ENCODE data around the gene SKOR1.

DNA sequence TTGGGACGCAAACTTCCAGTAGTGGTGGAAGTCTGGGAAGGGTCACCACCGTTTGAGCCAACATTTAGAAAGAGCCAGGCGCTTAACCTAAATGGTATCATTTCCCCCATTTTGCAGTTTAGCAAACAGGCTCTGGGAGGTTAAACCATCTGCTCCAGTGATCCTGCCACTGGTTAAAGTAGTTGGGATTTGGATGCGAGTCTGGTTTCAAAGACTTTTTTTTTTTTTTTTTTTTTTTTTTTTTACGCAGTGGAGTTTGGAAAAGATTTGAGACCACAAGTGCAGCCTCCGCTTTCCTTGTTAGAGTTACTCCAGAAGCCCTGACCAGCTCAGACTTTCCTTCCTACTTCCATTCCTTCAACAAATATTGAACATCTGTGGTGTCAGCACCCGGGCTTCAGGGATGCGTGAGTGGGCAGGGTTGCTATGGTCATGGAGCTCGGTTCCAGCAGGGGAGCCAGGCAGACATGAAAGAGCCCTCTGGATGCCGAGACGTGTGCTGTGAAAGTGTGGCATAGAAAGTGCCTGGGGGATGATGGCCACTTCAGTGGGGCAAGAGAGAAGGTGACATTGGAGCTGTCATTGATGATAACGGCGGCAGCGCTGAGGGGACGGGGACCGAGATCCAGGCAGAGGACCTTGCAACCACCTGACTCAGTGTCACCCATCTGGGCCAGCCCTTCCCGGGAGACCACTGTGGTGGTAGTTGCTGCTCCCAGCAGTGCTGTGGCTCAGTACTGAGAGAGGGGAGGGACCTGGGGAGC is 15.6 kb downstream of the SKOR1 start:
- TF ChIP-seq NR2C2 (CRISPR knock-in tag; IDR thresholded peaks at IDR 0.05) (no peak), ZBTB21 (CRISPR knock-in tag; IDR thresholded peaks at IDR 0.05; ENCODE audit: borderline replicate concordance) (no peak), SMAD4 (CRISPR knock-in tag; IDR thresholded peaks at IDR 0.05) (no peak), CREB1 (CRISPR knock-in tag; IDR thresholded peaks at IDR 0.05) (no peak), NFE2L1 (CRISPR knock-in tag; IDR thresholded peaks at IDR 0.05) (no peak), JAZF1 (CRISPR knock-in tag; IDR thresholded peaks at IDR 0.05) (no peak), ESRRA (CRISPR knock-in tag; IDR thresholded peaks at IDR 0.05; ENCODE audit: borderline replicate concordance) (no peak), CBFB (CRISPR knock-in tag; IDR thresholded peaks at IDR 0.05; ENCODE audit: low read depth) (no peak)
- TF ChIP-seq, protein P1, sequence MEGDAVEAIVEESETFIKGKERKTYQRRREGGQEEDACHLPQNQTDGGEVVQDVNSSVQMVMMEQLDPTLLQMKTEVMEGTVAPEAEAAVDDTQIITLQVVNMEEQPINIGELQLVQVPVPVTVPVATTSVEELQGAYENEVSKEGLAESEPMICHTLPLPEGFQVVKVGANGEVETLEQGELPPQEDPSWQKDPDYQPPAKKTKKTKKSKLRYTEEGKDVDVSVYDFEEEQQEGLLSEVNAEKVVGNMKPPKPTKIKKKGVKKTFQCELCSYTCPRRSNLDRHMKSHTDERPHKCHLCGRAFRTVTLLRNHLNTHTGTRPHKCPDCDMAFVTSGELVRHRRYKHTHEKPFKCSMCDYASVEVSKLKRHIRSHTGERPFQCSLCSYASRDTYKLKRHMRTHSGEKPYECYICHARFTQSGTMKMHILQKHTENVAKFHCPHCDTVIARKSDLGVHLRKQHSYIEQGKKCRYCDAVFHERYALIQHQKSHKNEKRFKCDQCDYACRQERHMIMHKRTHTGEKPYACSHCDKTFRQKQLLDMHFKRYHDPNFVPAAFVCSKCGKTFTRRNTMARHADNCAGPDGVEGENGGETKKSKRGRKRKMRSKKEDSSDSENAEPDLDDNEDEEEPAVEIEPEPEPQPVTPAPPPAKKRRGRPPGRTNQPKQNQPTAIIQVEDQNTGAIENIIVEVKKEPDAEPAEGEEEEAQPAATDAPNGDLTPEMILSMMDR (IDR thresholded peaks at IDR 0.05), result no peak
- TF ChIP-seq, protein P2, sequence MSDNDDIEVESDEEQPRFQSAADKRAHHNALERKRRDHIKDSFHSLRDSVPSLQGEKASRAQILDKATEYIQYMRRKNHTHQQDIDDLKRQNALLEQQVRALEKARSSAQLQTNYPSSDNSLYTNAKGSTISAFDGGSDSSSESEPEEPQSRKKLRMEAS (CRISPR knock-in tag; IDR thresholded peaks at IDR 0.05), result no peak
- TF ChIP-seq, protein P3, sequence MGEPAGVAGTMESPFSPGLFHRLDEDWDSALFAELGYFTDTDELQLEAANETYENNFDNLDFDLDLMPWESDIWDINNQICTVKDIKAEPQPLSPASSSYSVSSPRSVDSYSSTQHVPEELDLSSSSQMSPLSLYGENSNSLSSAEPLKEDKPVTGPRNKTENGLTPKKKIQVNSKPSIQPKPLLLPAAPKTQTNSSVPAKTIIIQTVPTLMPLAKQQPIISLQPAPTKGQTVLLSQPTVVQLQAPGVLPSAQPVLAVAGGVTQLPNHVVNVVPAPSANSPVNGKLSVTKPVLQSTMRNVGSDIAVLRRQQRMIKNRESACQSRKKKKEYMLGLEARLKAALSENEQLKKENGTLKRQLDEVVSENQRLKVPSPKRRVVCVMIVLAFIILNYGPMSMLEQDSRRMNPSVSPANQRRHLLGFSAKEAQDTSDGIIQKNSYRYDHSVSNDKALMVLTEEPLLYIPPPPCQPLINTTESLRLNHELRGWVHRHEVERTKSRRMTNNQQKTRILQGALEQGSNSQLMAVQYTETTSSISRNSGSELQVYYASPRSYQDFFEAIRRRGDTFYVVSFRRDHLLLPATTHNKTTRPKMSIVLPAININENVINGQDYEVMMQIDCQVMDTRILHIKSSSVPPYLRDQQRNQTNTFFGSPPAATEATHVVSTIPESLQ (CRISPR knock-in tag; IDR thresholded peaks at IDR 0.05), result no peak
- TF ChIP-seq, protein P4, sequence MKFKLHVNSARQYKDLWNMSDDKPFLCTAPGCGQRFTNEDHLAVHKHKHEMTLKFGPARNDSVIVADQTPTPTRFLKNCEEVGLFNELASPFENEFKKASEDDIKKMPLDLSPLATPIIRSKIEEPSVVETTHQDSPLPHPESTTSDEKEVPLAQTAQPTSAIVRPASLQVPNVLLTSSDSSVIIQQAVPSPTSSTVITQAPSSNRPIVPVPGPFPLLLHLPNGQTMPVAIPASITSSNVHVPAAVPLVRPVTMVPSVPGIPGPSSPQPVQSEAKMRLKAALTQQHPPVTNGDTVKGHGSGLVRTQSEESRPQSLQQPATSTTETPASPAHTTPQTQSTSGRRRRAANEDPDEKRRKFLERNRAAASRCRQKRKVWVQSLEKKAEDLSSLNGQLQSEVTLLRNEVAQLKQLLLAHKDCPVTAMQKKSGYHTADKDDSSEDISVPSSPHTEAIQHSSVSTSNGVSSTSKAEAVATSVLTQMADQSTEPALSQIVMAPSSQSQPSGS (CRISPR knock-in tag; IDR thresholded peaks at IDR 0.05; ENCODE audit: borderline replicate concordance, low read depth), result no peak
- TF ChIP-seq, protein P5, sequence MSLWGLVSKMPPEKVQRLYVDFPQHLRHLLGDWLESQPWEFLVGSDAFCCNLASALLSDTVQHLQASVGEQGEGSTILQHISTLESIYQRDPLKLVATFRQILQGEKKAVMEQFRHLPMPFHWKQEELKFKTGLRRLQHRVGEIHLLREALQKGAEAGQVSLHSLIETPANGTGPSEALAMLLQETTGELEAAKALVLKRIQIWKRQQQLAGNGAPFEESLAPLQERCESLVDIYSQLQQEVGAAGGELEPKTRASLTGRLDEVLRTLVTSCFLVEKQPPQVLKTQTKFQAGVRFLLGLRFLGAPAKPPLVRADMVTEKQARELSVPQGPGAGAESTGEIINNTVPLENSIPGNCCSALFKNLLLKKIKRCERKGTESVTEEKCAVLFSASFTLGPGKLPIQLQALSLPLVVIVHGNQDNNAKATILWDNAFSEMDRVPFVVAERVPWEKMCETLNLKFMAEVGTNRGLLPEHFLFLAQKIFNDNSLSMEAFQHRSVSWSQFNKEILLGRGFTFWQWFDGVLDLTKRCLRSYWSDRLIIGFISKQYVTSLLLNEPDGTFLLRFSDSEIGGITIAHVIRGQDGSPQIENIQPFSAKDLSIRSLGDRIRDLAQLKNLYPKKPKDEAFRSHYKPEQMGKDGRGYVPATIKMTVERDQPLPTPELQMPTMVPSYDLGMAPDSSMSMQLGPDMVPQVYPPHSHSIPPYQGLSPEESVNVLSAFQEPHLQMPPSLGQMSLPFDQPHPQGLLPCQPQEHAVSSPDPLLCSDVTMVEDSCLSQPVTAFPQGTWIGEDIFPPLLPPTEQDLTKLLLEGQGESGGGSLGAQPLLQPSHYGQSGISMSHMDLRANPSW (CRISPR knock-in tag; conservative IDR thresholded peaks at IDR 0.05; ENCODE audit: low read depth), result no peak

Data from WTC11 (cell line).